ENCODE data around the gene TLK1.

DNA sequence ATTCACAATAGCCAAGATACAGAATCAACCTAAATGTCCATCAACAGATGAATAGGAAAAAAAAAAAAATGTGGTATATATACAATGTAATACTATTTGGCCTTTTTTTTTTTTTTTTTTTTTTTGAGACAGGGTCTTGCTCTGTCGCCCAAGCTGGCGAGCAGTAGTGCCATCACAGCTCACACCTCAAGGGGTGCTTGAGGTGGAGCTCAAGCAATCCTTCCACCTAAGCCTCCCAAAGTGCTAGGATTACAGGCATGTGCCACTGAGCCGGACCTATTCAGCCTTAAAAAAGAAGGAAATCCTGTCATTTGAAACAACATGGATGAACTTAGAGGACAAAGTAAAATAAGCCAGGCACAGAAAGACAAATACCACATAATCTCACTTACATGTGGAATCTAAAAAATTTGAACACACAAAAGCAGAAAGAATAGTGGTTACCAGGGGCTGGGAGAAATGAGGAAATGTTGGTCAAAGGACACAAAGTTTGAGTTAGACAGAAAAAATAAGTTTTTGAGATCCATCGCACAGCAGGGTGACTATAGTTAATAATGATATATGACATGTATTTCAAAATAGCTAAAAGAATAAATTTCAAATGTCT, 26.0 kb downstream of the TLK1 start:
- TF ChIP-seq, protein P1, sequence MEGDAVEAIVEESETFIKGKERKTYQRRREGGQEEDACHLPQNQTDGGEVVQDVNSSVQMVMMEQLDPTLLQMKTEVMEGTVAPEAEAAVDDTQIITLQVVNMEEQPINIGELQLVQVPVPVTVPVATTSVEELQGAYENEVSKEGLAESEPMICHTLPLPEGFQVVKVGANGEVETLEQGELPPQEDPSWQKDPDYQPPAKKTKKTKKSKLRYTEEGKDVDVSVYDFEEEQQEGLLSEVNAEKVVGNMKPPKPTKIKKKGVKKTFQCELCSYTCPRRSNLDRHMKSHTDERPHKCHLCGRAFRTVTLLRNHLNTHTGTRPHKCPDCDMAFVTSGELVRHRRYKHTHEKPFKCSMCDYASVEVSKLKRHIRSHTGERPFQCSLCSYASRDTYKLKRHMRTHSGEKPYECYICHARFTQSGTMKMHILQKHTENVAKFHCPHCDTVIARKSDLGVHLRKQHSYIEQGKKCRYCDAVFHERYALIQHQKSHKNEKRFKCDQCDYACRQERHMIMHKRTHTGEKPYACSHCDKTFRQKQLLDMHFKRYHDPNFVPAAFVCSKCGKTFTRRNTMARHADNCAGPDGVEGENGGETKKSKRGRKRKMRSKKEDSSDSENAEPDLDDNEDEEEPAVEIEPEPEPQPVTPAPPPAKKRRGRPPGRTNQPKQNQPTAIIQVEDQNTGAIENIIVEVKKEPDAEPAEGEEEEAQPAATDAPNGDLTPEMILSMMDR (IDR thresholded peaks at IDR 0.05): no peak
- TF ChIP-seq POLR2A (IDR thresholded peaks at IDR 0.05) (no peak), POLR2AphosphoS5 (IDR thresholded peaks at IDR 0.05) (no peak)
